ENCODE measurements around the gene IQSEC3.
"Not testable (repeated sequence)": the region's sequence is repeated elsewhere in the genome, so short reads cannot be mapped to it uniquely, and the experiment has no call there.

IQSEC3 gene

GRCh38 chr12:66428-66781 lies at the start of gene IQSEC3:
IQSEC3 (plus strand) TSS chr12:66767; CDS start chr12:66883, 116 bp downstream.
- H3K4me3 ChIP-seq (ENCODE audit: low read length); H3K36me3 ChIP-seq (replicated peaks; ENCODE audit: insufficient read depth, low read length); H3K4me1 ChIP-seq (ENCODE audit: low read length); DNase-seq; H3K9ac ChIP-seq (ENCODE audit: low read length); H2AFZ ChIP-seq (ENCODE audit: low read length); H3K79me2 ChIP-seq (ENCODE audit: low read length); H3F3A ChIP-seq (ENCODE audit: insufficient read depth, low read length); H3K9me3 ChIP-seq (replicated peaks; ENCODE audit: insufficient read depth, low read length); H4K20me1 ChIP-seq (ENCODE audit: insufficient read depth, low read length); H3K9me2 ChIP-seq (replicated peaks; ENCODE audit: insufficient read depth, low read length); H3K4me2 ChIP-seq (ENCODE audit: low read depth, low read length); H3K27ac ChIP-seq (ENCODE audit: low read length): not testable (repeated sequence)
- peaks cover 21% of the 10 kb centered on the region for H3K27me3 ChIP-seq (replicated peaks; ENCODE audit: insufficient read depth, low read length)

GRCh38 chr12:17370-18340 lies 48.9 kb upstream of the IQSEC3 start:
- not testable (repeated sequence) for H3F3A ChIP-seq (ENCODE audit: insufficient read depth, low read length); H3K9ac ChIP-seq (ENCODE audit: low read length); H3K36me3 ChIP-seq (replicated peaks; ENCODE audit: insufficient read depth, low read length); H3K79me2 ChIP-seq (ENCODE audit: low read length); H2AFZ ChIP-seq (ENCODE audit: low read length); H3K27ac ChIP-seq (ENCODE audit: low read length); H3K4me2 ChIP-seq (ENCODE audit: low read depth, low read length); H4K20me1 ChIP-seq (ENCODE audit: insufficient read depth, low read length); H3K27me3 ChIP-seq (replicated peaks; ENCODE audit: insufficient read depth, low read length); DNase-seq; H3K4me1 ChIP-seq (ENCODE audit: low read length); H3K9me3 ChIP-seq (replicated peaks; ENCODE audit: insufficient read depth, low read length); H3K4me3 ChIP-seq (ENCODE audit: low read length); H3K9me2 ChIP-seq (replicated peaks; ENCODE audit: insufficient read depth, low read length)

- not testable (repeated sequence) for H3K79me2 ChIP-seq (ENCODE audit: low read length); H3K4me1 ChIP-seq (ENCODE audit: low read length); H3K4me2 ChIP-seq (ENCODE audit: low read depth, low read length); H3F3A ChIP-seq (ENCODE audit: insufficient read depth, low read length); H3K27ac ChIP-seq (ENCODE audit: low read length); H3K36me3 ChIP-seq (replicated peaks; ENCODE audit: insufficient read depth, low read length); DNase-seq; H2AFZ ChIP-seq (ENCODE audit: low read length); H3K4me3 ChIP-seq (ENCODE audit: low read length); H3K9me2 ChIP-seq (replicated peaks; ENCODE audit: insufficient read depth, low read length); H4K20me1 ChIP-seq (ENCODE audit: insufficient read depth, low read length); H3K27me3 ChIP-seq (replicated peaks; ENCODE audit: insufficient read depth, low read length); H3K9me3 ChIP-seq (replicated peaks; ENCODE audit: insufficient read depth, low read length); H3K9ac ChIP-seq (ENCODE audit: low read length)
Measured at GRCh38 chr12:18821-19567, 47.6 kb upstream of the IQSEC3 start.

- H3K9me3 ChIP-seq (replicated peaks; ENCODE audit: insufficient read depth, low read length); H3K27me3 ChIP-seq (replicated peaks; ENCODE audit: insufficient read depth, low read length); H3K79me2 ChIP-seq (ENCODE audit: low read length); H3K36me3 ChIP-seq (replicated peaks; ENCODE audit: insufficient read depth, low read length); H4K20me1 ChIP-seq (ENCODE audit: insufficient read depth, low read length); H3K9me2 ChIP-seq (replicated peaks; ENCODE audit: insufficient read depth, low read length); H3K4me2 ChIP-seq (ENCODE audit: low read depth, low read length); H3F3A ChIP-seq (ENCODE audit: insufficient read depth, low read length); H3K4me3 ChIP-seq (ENCODE audit: low read length); H2AFZ ChIP-seq (ENCODE audit: low read length); DNase-seq; H3K27ac ChIP-seq (ENCODE audit: low read length); H3K4me1 ChIP-seq (ENCODE audit: low read length); H3K9ac ChIP-seq (ENCODE audit: low read length): not testable (repeated sequence)
Measured at GRCh38 chr12:19906-20305, 46.7 kb upstream of the IQSEC3 start.

- Histone ChIP-seq H3K79me2 (ENCODE audit: low read length) (no peaks in the 10 kb centered on the region), H3K9me3 (replicated peaks; ENCODE audit: insufficient read depth, low read length) (no peaks in the 10 kb centered on the region), H3K4me2 (ENCODE audit: low read depth, low read length) (no peak overlapping the region), H3K4me1 (ENCODE audit: low read length) (no peaks in the 10 kb centered on the region), H3K27me3 (replicated peaks; ENCODE audit: insufficient read depth, low read length) (no peaks in the 10 kb centered on the region), H3K9me2 (replicated peaks; ENCODE audit: insufficient read depth, low read length) (no peaks in the 10 kb centered on the region), H3K27ac (ENCODE audit: low read length) (no peak overlapping the region), H3K36me3 (replicated peaks; ENCODE audit: insufficient read depth, low read length) (no peaks in the 10 kb centered on the region), H3F3A (ENCODE audit: insufficient read depth, low read length) (no peaks in the 10 kb centered on the region), H3K9ac (ENCODE audit: low read length) (no peak overlapping the region), H4K20me1 (ENCODE audit: insufficient read depth, low read length) (no peaks in the 10 kb centered on the region), H3K4me3 (ENCODE audit: low read length) (no peak overlapping the region), H2AFZ (ENCODE audit: low read length) (no peak overlapping the region)
- no peak for DNase-seq
- TF ChIP-seq EZH2phosphoT487 (IDR thresholded peaks at IDR 0.05; ENCODE audit: low read length) (no peak), EZH2 (optimal IDR thresholded peaks at IDR 0.05; ENCODE audit: low read depth, low read length) (no peak), CTCF (IDR thresholded peaks at IDR 0.05; ENCODE audit: low read length) (no peak)
Measured at GRCh38 chr12:20757-21156, 45.8 kb upstream of the IQSEC3 start.
